DND-41 (cell line): ENCODE data around the gene ZAP70.

Source experiments
- EZH2 ChIP-seq: IDR thresholded peaks from 3 replicates; pipeline ENCODE4 v1.6.1; 2012; ENCODE audit warnings: borderline replicate concordance, low read depth, mild to moderate bottlenecking, moderate library complexity, low read length, inconsistent platforms; ENCODE audit not compliant: severe bottlenecking
- TF ChIP-seq, protein P1 (sequence below): IDR thresholded peaks from 2 replicates; pipeline ENCODE4 v1.5.1; 2012; ENCODE audit warnings: borderline replicate concordance, low read length, moderate library complexity, mild to moderate bottlenecking; ENCODE audit not compliant: poor library complexity, severe bottlenecking; ENCODE audit errors: extremely low read depth

DNA sequence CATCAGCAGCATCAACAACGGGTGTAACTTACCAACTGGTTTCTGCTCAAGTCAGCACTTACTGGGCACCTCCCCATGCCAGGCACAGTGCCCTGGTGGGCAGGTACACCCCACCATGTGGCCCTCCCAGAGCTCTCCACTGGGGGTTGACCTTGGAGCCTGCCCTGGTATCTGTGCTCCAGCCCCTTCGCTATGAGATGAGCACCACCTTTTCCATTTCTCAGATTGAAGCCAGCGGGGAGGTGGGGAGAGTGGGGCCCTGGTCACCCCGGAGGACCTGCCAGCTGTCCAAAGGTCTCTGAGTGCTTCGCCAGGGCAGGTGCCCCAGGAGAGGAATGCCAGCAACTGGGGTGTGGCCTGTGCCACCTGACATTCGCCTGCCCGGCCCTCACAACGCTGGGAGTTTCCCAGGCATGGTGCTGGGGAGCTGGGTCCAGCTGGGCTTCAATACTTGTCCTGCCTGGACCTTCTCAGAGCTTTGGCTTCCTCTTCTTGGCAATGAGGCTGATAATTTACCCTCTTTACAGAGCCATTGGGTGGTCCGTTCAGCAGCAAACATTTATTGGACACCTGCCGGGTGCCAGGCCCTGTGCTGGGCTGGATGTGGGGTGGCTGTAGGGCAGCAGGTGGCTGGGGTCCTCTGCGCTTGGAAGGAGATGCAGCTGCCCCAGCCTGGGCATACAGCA is 5.9 kb upstream of the ZAP70 start:
- TF ChIP-seq, protein P1, sequence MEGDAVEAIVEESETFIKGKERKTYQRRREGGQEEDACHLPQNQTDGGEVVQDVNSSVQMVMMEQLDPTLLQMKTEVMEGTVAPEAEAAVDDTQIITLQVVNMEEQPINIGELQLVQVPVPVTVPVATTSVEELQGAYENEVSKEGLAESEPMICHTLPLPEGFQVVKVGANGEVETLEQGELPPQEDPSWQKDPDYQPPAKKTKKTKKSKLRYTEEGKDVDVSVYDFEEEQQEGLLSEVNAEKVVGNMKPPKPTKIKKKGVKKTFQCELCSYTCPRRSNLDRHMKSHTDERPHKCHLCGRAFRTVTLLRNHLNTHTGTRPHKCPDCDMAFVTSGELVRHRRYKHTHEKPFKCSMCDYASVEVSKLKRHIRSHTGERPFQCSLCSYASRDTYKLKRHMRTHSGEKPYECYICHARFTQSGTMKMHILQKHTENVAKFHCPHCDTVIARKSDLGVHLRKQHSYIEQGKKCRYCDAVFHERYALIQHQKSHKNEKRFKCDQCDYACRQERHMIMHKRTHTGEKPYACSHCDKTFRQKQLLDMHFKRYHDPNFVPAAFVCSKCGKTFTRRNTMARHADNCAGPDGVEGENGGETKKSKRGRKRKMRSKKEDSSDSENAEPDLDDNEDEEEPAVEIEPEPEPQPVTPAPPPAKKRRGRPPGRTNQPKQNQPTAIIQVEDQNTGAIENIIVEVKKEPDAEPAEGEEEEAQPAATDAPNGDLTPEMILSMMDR = no peak
- no peak for TF ChIP-seq EZH2
